IMR-90 (cell line): ENCODE measurements around the gene LRRC72. TPM values are rescaled to one million over a fixed set of nuclear protein-coding genes. Genes with fewer than 3 reads are reported as not detected.

ENCODE experiments used
- ATAC-seq: fragments of 200-7000 bp; cut with Tn5 transposase; 2 replicates; pipeline ENCODE4 v1.9.1; 2020; ENCODE audit warnings: low read depth, mild to moderate bottlenecking, moderate library complexity
- BruUV-seq: library from RNA; stranded (reverse); fragments of 400-500 nt; replicated peaks from 2 replicates; lab custom pipeline; 2021; lab: Mats Ljungman, UMichigan
- CTCF ChIA-PET: fragments of 300-600 bp; formaldehyde crosslinking; extraction: SDS; loops from one replicate; lab custom pipeline; 2021; ENCODE audit warnings: antibody characterized with exemption; lab: Yijun Ruan, JAX
- POLR2A ChIA-PET: fragments of 300-600 bp; sonication (Branson Sonifier 250); formaldehyde crosslinking; loops from one replicate; lab custom pipeline; 2022; ENCODE audit warnings: antibody characterized with exemption; ENCODE audit not compliant: unreplicated experiment; lab: Charles Lee
- DNase-seq: peaks from one replicate; pipeline ENCODE4 v3.0.0; 2013
- H2AFZ ChIP-seq: replicated peaks from 2 replicates; pipeline ENCODE3; 2013; ENCODE audit warnings: low read length, mild to moderate bottlenecking; ENCODE audit not compliant: poor library complexity
- H2AK5ac ChIP-seq: 2 replicates; pipeline ENCODE4 v1.6.1; 2013; ENCODE audit warnings: low read depth, low read length, inconsistent platforms
- H2AK9ac ChIP-seq: replicated peaks from 2 replicates; pipeline ENCODE3; 2013; ENCODE audit warnings: mild to moderate bottlenecking, low read depth, low read length, moderate library complexity; ENCODE audit not compliant: poor library complexity
- H2BK120ac ChIP-seq: 2 replicates; pipeline ENCODE4 v1.6.1; 2013; ENCODE audit warnings: low read depth, low read length, inconsistent platforms
- H2BK15ac ChIP-seq: 3 replicates; pipeline ENCODE4 v1.6.1; 2013; ENCODE audit warnings: low read depth, low read length, inconsistent platforms
- H2BK20ac ChIP-seq: 2 replicates; pipeline ENCODE4 v1.6.1; 2013; ENCODE audit warnings: low read depth, mild to moderate bottlenecking, inconsistent platforms, low read length, moderate library complexity
- H2BK5ac ChIP-seq: 2 replicates; pipeline ENCODE4 v1.6.1; 2013; ENCODE audit warnings: mild to moderate bottlenecking, low read depth, low read length, inconsistent platforms; ENCODE audit not compliant: poor library complexity, severe bottlenecking
- H3K14ac ChIP-seq: replicated peaks from 2 replicates; pipeline ENCODE4 v1.6.1; 2013; ENCODE audit warnings: low read depth, low read length, inconsistent platforms
- H3K18ac ChIP-seq: 2 replicates; pipeline ENCODE4 v1.6.1; 2013; ENCODE audit warnings: low read depth, low read length, control low read depth
- H3K23ac ChIP-seq: 2 replicates; pipeline ENCODE4 v1.6.1; 2013; ENCODE audit warnings: low read depth, low read length, inconsistent platforms
- H3K27ac ChIP-seq: 2 replicates; pipeline ENCODE4 v1.5.1; 2013; ENCODE audit warnings: mild to moderate bottlenecking, control low read depth, low read length; ENCODE audit not compliant: insufficient read depth
- H3K27me3 ChIP-seq: 2 replicates; pipeline ENCODE4 v1.6.1; 2013; ENCODE audit warnings: low read length; ENCODE audit not compliant: control insufficient read depth, insufficient read depth
- H3K36me3 ChIP-seq: 2 replicates; pipeline ENCODE4 v1.6.1; 2013; ENCODE audit warnings: low read length, mixed read lengths; ENCODE audit not compliant: control insufficient read depth, insufficient read depth
- H3K4ac ChIP-seq: 2 replicates; pipeline ENCODE4 v1.6.1; 2013; ENCODE audit warnings: low read depth, low read length, inconsistent platforms
- H3K4me1 ChIP-seq: 2 replicates; pipeline ENCODE4 v1.6.1; 2013; ENCODE audit warnings: low read length, mixed read lengths; ENCODE audit not compliant: control insufficient read depth, insufficient read depth
- H3K4me2 ChIP-seq: 2 replicates; pipeline ENCODE4 v1.6.1; 2013; ENCODE audit warnings: low read depth, mild to moderate bottlenecking, control low read depth, low read length, moderate library complexity
- H3K4me3 ChIP-seq: 2 replicates; pipeline ENCODE4 v1.5.1; 2013; ENCODE audit warnings: low read depth, mild to moderate bottlenecking, control low read depth, low read length, moderate library complexity; ENCODE audit not compliant: insufficient read depth
- H3K56ac ChIP-seq: 2 replicates; pipeline ENCODE4 v1.6.1; 2013; ENCODE audit warnings: low read length, inconsistent platforms; ENCODE audit not compliant: insufficient read depth; ENCODE audit errors: extremely low read depth
- H3K79me1 ChIP-seq, 2 experiments: 2 replicates each; pipeline ENCODE4 v1.6.1; 2013; ENCODE audit warnings: low read length in 2 of 2, inconsistent platforms in 1 of 2, low read depth in 1 of 2
- H3K9ac ChIP-seq: 2 replicates; pipeline ENCODE4 v1.6.1; 2013; ENCODE audit warnings: low read depth, low read length, control low read depth
- H3K9me1 ChIP-seq: 2 replicates; pipeline ENCODE4 v1.6.1; 2013; ENCODE audit warnings: low read length, inconsistent platforms; ENCODE audit not compliant: insufficient read depth
- H3K9me3 ChIP-seq: 2 replicates; pipeline ENCODE4 v1.6.1; 2013; ENCODE audit warnings: low read length; ENCODE audit not compliant: control insufficient read depth, insufficient read depth
- H4K20me1 ChIP-seq: 2 replicates; pipeline ENCODE4 v1.6.1; 2013; ENCODE audit warnings: low read length, inconsistent platforms; ENCODE audit not compliant: insufficient read depth
- H4K5ac ChIP-seq: 2 replicates; pipeline ENCODE4 v1.6.1; 2013; ENCODE audit warnings: mild to moderate bottlenecking, low read depth, low read length, control low read depth
- H4K8ac ChIP-seq, 2 experiments: 2 replicates each; pipeline ENCODE4 v1.6.1; 2013; ENCODE audit warnings: low read depth in 2 of 2, low read length in 2 of 2, control low read depth in 1 of 2, inconsistent platforms in 1 of 2
- H4K91ac ChIP-seq: 2 replicates; pipeline ENCODE4 v1.6.1; 2013; ENCODE audit warnings: low read depth, low read length, inconsistent platforms; ENCODE audit not compliant: insufficient read depth
- BHLHE40 ChIP-seq: fragments of 150-350 bp; IDR thresholded peaks from 2 replicates; pipeline ENCODE4 v1.6.1; 2016; ENCODE audit warnings: mild to moderate bottlenecking, low read depth, low read length
- CEBPB ChIP-seq: IDR thresholded peaks from 2 replicates; pipeline ENCODE4 v1.6.1; 2012; ENCODE audit warnings: low read depth, low read length, improper control_type of control experiment
- CHD1 ChIP-seq: IDR thresholded peaks from 2 replicates; pipeline ENCODE4 v1.6.1; 2012; ENCODE audit warnings: low read depth, low read length, improper control_type of control experiment
- CTCF ChIP-seq: conservative IDR thresholded peaks from 2 replicates; pipeline ENCODE4 v1.5.1; 2012; ENCODE audit warnings: mild to moderate bottlenecking, low read depth, low read length, improper control_type of control experiment
- ELK1 ChIP-seq: fragments of 150-350 bp; IDR thresholded peaks from 2 replicates; pipeline ENCODE4 v1.6.1; 2016; ENCODE audit warnings: low read depth, mild to moderate bottlenecking, low read length, moderate library complexity, borderline replicate concordance
- FOS ChIP-seq: fragments of 150-350 bp; IDR thresholded peaks from 2 replicates; pipeline ENCODE4 v1.6.1; 2016; ENCODE audit warnings: low read depth, low read length
- MAFK ChIP-seq: IDR thresholded peaks from 2 replicates; pipeline ENCODE4 v1.6.1; 2012; ENCODE audit warnings: low read depth, low read length, improper control_type of control experiment
- MAZ ChIP-seq: IDR thresholded peaks from 2 replicates; pipeline ENCODE4 v1.6.1; 2012; ENCODE audit warnings: low read depth, mild to moderate bottlenecking, low read length, improper control_type of control experiment, moderate library complexity, borderline replicate concordance
- MXI1 ChIP-seq: IDR thresholded peaks from 2 replicates; pipeline ENCODE4 v1.6.1; 2012; ENCODE audit warnings: low read depth, mild to moderate bottlenecking, low read length, moderate library complexity, borderline replicate concordance
- NFE2L2 ChIP-seq: fragments of 150-350 bp; IDR thresholded peaks from 2 replicates; pipeline ENCODE4 v1.6.1; 2016; ENCODE audit warnings: low read depth, mild to moderate bottlenecking, low read length
- POLR2A ChIP-seq: IDR thresholded peaks from 2 replicates; pipeline ENCODE4 v1.6.1; 2012; ENCODE audit warnings: mild to moderate bottlenecking, low read depth, low read length
- RAD21 ChIP-seq: IDR thresholded peaks from 2 replicates; pipeline ENCODE4 v1.6.1; 2012; ENCODE audit warnings: low read length, improper control_type of control experiment
- RCOR1 ChIP-seq: IDR thresholded peaks from 2 replicates; pipeline ENCODE4 v1.6.1; 2012; ENCODE audit warnings: mild to moderate bottlenecking, low read length, improper control_type of control experiment; ENCODE audit not compliant: insufficient replicate concordance
- RFX5 ChIP-seq: IDR thresholded peaks from 2 replicates; pipeline ENCODE4 v1.8.0; 2012; ENCODE audit warnings: low read depth, mild to moderate bottlenecking, low read length, moderate library complexity
- SMC3 ChIP-seq: fragments of 150-350 bp; IDR thresholded peaks from 2 replicates; pipeline ENCODE4 v1.6.1; 2016; ENCODE audit warnings: low read depth, mild to moderate bottlenecking, antibody characterized with exemption, low read length, moderate library complexity
- USF2 ChIP-seq: fragments of 150-350 bp; IDR thresholded peaks from 2 replicates; pipeline ENCODE4 v1.6.1; 2017; ENCODE audit warnings: mild to moderate bottlenecking, antibody characterized with exemption, low read length, low read depth
- WGBS, 2 experiments: methylation state at CpG; one replicate each; pipeline versions ENCODE4 v1.1.5 to v1.1.7; 2013; ENCODE audit warnings: missing lambda C conversion rate in 2 of 2; ENCODE audit not compliant: insufficient read length in 1 of 2; ENCODE audit errors: extremely low coverage in 2 of 2; 5-methylcytosine and 5-hydroxymethylcytosine counted together
- dilution Hi-C: fragments of 300-500 bp; cut with HindIII; formaldehyde crosslinking; loops from one replicate; pipeline ENCODE4 v1.14.3; 2018; ENCODE audit warnings: low sequenced_read_pairs; ENCODE audit not compliant: unreplicated experiment
- in situ Hi-C: fragments of 300-500 bp; cut with MboI; formaldehyde crosslinking; loops from 3 replicates; pipeline ENCODE4 v1.14.3; 2019; ENCODE audit warnings: low sequenced_read_pairs, inconsistent platforms, mixed read lengths
- intact Hi-C: fragments of 100-400 bp; cut with micrococcal nuclease; formaldehyde crosslinking; loops from 2 replicates; pipeline ENCODE4 v1.10.0; 2022
- polyA plus RNA-seq, 3 experiments: library from polyadenylated mRNA; depleted of rRNA; stranded (reverse); fragments of >200 nt; gene quantifications; 2 replicates each; pipeline ENCODE4 v1.2.3, GENCODE V29; 2012; ENCODE audit warnings: low replicate concordance in 1 of 3
- total RNA-seq: library from RNA; depleted of rRNA; stranded (reverse); fragments of >200 nt; gene quantifications from 2 replicates; pipeline ENCODE4 v1.2.3, GENCODE V29; 2012

LRRC72 gene
- total and polyA plus RNA-seq, 2 of the 4 experiments (the other 2 are of a cell fraction) = not detected

GRCh38 chr7:16598015-16598414 is 71.4 kb downstream of the LRRC72 start:
- H3K4ac ChIP-seq = no peak overlapping the region
- no peaks in the 10 kb centered on the region for H3K79me1 ChIP-seq
- H3K9me3 ChIP-seq = no peaks in the 10 kb centered on the region
- no peak overlapping the region for H2BK5ac ChIP-seq
- POLR2A ChIA-PET = no interaction called here
- intact Hi-C loops (no loop called here), in situ Hi-C loops (no loop called here), dilution Hi-C loops (no loop called here)
- H3K27me3 ChIP-seq = no peaks in the 10 kb centered on the region
- 0 out of 2 replicates have a peak, but pooled peaks cover 3% of the 10 kb centered on the region for H3K9me1 ChIP-seq
- H3K4me2 ChIP-seq = no peak overlapping the region
- no peak for DNase-seq
- H3K18ac ChIP-seq = no peak overlapping the region
- no peak overlapping the region for H2BK20ac ChIP-seq
- H3K36me3 ChIP-seq = peaks cover 12% of the 10 kb centered on the region
- H2BK15ac ChIP-seq = no peak overlapping the region
- H3K4me3 ChIP-seq = no peak overlapping the region
- H3K9ac ChIP-seq = no peak overlapping the region
- TF ChIP-seq POLR2A (no peak), ELK1 (no peak), CEBPB (no peak), CTCF (no peak), RFX5 (no peak), SMC3 (no peak), BHLHE40 (no peak), MAZ (no peak), MXI1 (no peak), MAFK (no peak), CHD1 (no peak), RCOR1 (no peak), USF2 (no peak), RAD21 (no peak), NFE2L2 (no peak), FOS (no peak)
- no TSS peak for BruUV-seq
- no peak overlapping the region for H4K5ac ChIP-seq
- no peak overlapping the region for H3K27ac ChIP-seq
- no peak overlapping the region for H2AK9ac ChIP-seq
- no peak overlapping the region for H3K14ac ChIP-seq
- no peak overlapping the region for H2AK5ac ChIP-seq
- no peak overlapping the region for H3K23ac ChIP-seq
- CTCF ChIA-PET = interaction anchor here (0.7 kb wide), 1 partner anchor 10 kb away, joined by 3 read pairs; no protein-coding TSS in a partner anchor
- peaks cover 3% of the 10 kb centered on the region; the same call in 1 of the 2 replicates for H3K4me1 ChIP-seq
- H3K56ac ChIP-seq = no peak overlapping the region
- H4K8ac ChIP-seq = no peak overlapping the region
- H4K20me1 ChIP-seq = no peaks in the 10 kb centered on the region
- no peak overlapping the region for H2AFZ ChIP-seq
- H4K91ac ChIP-seq = no peak overlapping the region
- WGBS, 2 experiments = no CpG with 5 or more reads among the region's 4 CpGs
- no peak for ATAC-seq
- no peak overlapping the region for H2BK120ac ChIP-seq
